Progenitor cell of endocrine pancreas (in vitro differentiated cells): ENCODE results near the gene ZFAND3. TPM values are rescaled to one million over a fixed set of nuclear protein-coding genes. Genes with fewer than 3 reads are reported as not detected.

Source experiments
- DNase-seq: peaks from one replicate; pipeline ENCODE4 v3.0.0; 2021; ENCODE audit warnings: low spot score; ENCODE audit not compliant: unreplicated experiment
- H3K27ac Mint-ChIP-seq: 2 replicates; pipeline ENCODE4 v1.8.0; 2021; ENCODE audit warnings: mild to moderate bottlenecking, moderate library complexity, mixed read lengths
- H3K27me3 Mint-ChIP-seq: 2 replicates; pipeline ENCODE4 v1.8.0; 2021; ENCODE audit warnings: mixed read lengths
- H3K36me3 Mint-ChIP-seq: 2 replicates; pipeline ENCODE4 v1.8.0; 2022; ENCODE audit warnings: mixed read lengths; ENCODE audit not compliant: insufficient read depth
- H3K4me1 Mint-ChIP-seq: 2 replicates; pipeline ENCODE4 v1.8.0; 2021; ENCODE audit warnings: low read depth, mixed read lengths
- H3K4me3 Mint-ChIP-seq: 2 replicates; pipeline ENCODE4 v1.8.0; 2021; ENCODE audit warnings: low read depth, mild to moderate bottlenecking, moderate library complexity, mixed read lengths
- H3K9me3 Mint-ChIP-seq: 2 replicates; pipeline ENCODE4 v1.8.0; 2021; ENCODE audit warnings: low read depth, mixed read lengths
- total RNA-seq: library from RNA; stranded (reverse); gene quantifications from 2 replicates; pipeline ENCODE4 v1.2.1, GENCODE V29; 2021
- TF ChIP-seq, protein P1 (sequence below): fragments of 200-600 bp; sonication (generic); IDR thresholded peaks from one replicate; pipeline ENCODE4 v1.5.0; 2021; ENCODE audit warnings: antibody characterized with exemption, mild to moderate bottlenecking; ENCODE audit not compliant: unreplicated experiment

ZFAND3 gene
- total RNA-seq, 1 donor from 2014 or later, result 102 TPM

DNA sequence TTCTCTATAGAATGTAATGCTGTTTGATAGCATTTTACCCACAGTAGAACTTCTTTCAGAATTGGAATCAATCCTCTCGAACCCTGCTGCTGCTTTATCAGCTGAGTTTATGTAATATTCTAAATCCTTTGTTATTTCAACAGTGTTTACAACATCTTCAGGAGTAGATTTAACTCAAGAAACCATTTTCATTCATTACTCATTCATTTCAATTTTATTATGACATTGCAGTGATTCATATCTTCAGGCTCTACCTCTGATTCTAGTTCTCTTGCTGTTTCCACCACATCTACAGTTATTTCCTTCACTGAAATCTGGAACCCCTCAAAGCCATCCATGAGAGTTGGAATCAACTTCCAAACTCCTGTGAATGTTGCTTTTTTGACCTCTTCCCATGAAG is 93.7 kb downstream of the ZFAND3 start:
- TF ChIP-seq, protein P1, sequence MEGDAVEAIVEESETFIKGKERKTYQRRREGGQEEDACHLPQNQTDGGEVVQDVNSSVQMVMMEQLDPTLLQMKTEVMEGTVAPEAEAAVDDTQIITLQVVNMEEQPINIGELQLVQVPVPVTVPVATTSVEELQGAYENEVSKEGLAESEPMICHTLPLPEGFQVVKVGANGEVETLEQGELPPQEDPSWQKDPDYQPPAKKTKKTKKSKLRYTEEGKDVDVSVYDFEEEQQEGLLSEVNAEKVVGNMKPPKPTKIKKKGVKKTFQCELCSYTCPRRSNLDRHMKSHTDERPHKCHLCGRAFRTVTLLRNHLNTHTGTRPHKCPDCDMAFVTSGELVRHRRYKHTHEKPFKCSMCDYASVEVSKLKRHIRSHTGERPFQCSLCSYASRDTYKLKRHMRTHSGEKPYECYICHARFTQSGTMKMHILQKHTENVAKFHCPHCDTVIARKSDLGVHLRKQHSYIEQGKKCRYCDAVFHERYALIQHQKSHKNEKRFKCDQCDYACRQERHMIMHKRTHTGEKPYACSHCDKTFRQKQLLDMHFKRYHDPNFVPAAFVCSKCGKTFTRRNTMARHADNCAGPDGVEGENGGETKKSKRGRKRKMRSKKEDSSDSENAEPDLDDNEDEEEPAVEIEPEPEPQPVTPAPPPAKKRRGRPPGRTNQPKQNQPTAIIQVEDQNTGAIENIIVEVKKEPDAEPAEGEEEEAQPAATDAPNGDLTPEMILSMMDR, result no peak
- Mint-ChIP-seq H3K4me1 (peaks cover 15% of the 10 kb centered on the region), H3K4me3 (no peak overlapping the region), H3K27me3 (no peaks in the 10 kb centered on the region), H3K27ac (peak overlapping the region; percentile 14), H3K9me3 (peaks cover 6% of the 10 kb centered on the region), H3K36me3 (peaks cover 4% of the 10 kb centered on the region)
- no peak for DNase-seq

DNA sequence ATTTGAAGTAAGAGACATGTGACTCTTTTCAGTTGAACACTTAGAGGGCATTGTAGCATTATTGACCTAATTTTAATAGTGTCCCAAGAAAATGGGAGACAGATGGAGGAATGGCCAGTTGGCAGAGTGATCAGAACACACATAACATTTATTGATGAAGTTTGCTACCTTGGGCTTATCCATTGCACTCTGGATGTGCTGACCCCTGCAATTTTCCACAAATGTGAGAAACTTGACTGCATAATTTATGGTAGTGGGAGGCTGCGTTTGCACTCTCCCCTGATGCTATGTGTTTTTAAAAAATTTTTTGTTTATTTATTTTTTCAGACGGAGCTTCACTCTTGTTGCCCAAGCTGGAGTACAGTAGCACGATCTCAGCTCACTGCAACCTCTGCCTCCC is 95.9 kb downstream of the ZFAND3 start:
- peaks cover 10% of the 10 kb centered on the region for H3K4me1 Mint-ChIP-seq
- H3K27me3 Mint-ChIP-seq, result no peaks in the 10 kb centered on the region
- no peak overlapping the region for H3K4me3 Mint-ChIP-seq
- no peak for DNase-seq
- peaks cover 4% of the 10 kb centered on the region for H3K36me3 Mint-ChIP-seq
- H3K9me3 Mint-ChIP-seq, result peaks cover 6% of the 10 kb centered on the region
- no peak overlapping the region for H3K27ac Mint-ChIP-seq
- TF ChIP-seq, protein P1, result no peak

DNA sequence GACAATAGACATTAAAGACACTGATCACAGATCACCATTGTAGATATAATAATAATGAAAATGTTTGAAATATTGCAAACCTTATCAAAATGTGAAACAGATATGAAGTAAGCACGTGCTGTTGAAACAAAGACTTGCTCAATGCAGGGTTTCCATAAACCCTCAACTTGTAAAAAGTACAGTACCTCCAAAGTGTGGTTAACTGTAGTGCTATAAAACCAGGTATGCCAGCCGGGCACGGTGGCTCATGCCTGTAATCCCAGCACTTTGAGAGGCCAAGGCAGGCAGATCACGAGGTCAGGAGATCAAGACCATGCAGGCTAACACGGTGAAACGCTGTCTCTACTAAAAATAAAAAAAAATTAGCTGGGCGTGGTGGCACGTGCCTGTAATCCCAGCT is 96.6 kb downstream of the ZFAND3 start:
- TF ChIP-seq, protein P1, result no peak
- no peaks in the 10 kb centered on the region for H3K27me3 Mint-ChIP-seq
- peaks cover 5% of the 10 kb centered on the region for H3K9me3 Mint-ChIP-seq
- peaks cover 4% of the 10 kb centered on the region for H3K36me3 Mint-ChIP-seq
- H3K27ac Mint-ChIP-seq, result no peak overlapping the region
- H3K4me1 Mint-ChIP-seq, result peaks cover 16% of the 10 kb centered on the region
- H3K4me3 Mint-ChIP-seq, result no peak overlapping the region
- no peak for DNase-seq

DNA sequence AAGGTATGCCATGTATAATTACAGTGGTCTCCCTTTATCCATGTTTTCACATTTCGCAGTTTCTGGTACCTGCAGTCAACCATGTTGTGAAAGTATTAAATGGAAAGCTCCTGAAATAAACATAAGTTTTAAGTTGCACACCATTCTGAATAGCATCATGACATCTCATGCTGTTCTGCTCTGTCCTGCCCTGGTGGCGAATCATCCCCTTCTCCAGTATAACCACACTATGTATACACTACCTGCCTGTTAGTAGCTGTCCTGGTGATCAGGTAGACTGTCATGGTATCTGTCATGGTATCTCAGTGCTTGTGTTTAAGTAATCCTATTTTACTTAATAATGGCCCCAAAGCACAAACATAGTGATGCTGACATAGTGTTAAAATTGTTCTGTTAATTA is 97.1 kb downstream of the ZFAND3 start:
- TF ChIP-seq, protein P1, result no peak
- no peaks in the 10 kb centered on the region for H3K27me3 Mint-ChIP-seq
- H3K27ac Mint-ChIP-seq, result no peak overlapping the region
- H3K36me3 Mint-ChIP-seq, result peaks cover 4% of the 10 kb centered on the region
- H3K9me3 Mint-ChIP-seq, result peaks cover 3% of the 10 kb centered on the region
- H3K4me1 Mint-ChIP-seq, result peaks cover 16% of the 10 kb centered on the region
- H3K4me3 Mint-ChIP-seq, result no peak overlapping the region
- DNase-seq, result no peak

DNA sequence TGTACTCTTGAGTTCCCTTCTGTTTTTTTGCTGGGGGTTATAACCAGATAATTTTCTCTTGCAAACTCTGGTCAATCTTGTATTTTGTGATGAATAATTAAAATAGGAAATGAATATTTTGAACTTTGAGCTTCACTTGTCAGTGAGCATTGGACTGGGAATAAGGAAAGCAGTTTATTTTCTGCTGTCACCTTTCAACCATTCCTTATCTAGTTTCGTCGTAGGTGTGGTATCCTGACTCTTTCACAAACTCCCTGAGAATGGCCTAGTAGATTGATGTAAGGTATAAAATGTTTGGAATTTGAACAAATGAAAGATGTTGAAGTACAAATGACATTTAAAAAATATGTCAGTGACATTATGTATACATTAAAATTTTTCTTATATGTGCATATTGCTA is 98.0 kb downstream of the ZFAND3 start:
- DNase-seq, result no peak
- H3K27me3 Mint-ChIP-seq, result no peaks in the 10 kb centered on the region
- TF ChIP-seq, protein P1, result no peak
- H3K27ac Mint-ChIP-seq, result peak overlapping the region; percentile 45
- H3K4me1 Mint-ChIP-seq, result peaks cover 16% of the 10 kb centered on the region
- peaks cover 3% of the 10 kb centered on the region for H3K9me3 Mint-ChIP-seq
- H3K4me3 Mint-ChIP-seq, result no peak overlapping the region
- H3K36me3 Mint-ChIP-seq, result peaks cover 4% of the 10 kb centered on the region
